Mucosa of gallbladder (tissue), 1 donor: Measurements from ENCODE around the gene MSI2. TPM values are rescaled to one million over a fixed set of nuclear protein-coding genes. Genes with fewer than 3 reads are reported as not detected.

Experiments used
- DNase-seq: peaks from one replicate; pipeline ENCODE4 v3.0.0-alpha.2; 2020; ENCODE audit warnings: low spot score
- total RNA-seq: library from RNA; stranded (reverse); gene quantifications from one replicate; pipeline ENCODE4 v1.2.1, GENCODE V29; 2021
- donor health status: DM: no; HTN: no; CAD: no.

Gene MSI2
- total RNA-seq, 1 donor from 2014 or later, result 133 TPM

GRCh38 chr17:57662041-57662440, 405.7 kb downstream of the MSI2 start:
- no peak for DNase-seq

GRCh38 chr17:57662644-57663308, 406.5 kb downstream of the MSI2 start:
- DNase-seq, result peak; percentile 96

GRCh38 chr17:57663326-57664070, 407.2 kb downstream of the MSI2 start:
- no peak for DNase-seq

- DNase-seq, result no peak
These were observed 408.8 kb downstream of the MSI2 start for GRCh38 chr17:57665128-57665527.

- DNase-seq, result no peak
These were observed 409.4 kb downstream of the MSI2 start for GRCh38 chr17:57665696-57666095.

- no peak for DNase-seq
These were observed 410.0 kb downstream of the MSI2 start for GRCh38 chr17:57666201-57666870.

- DNase-seq, result no peak
These were observed 410.6 kb downstream of the MSI2 start for GRCh38 chr17:57666946-57667345.

- no peak for DNase-seq
These were observed 411.2 kb downstream of the MSI2 start for GRCh38 chr17:57667461-57667923.

GRCh38 chr17:57668332-57668731, 412.0 kb downstream of the MSI2 start:
- DNase-seq, result no peak

- DNase-seq, result peak; percentile 6
These were observed 413.6 kb downstream of the MSI2 start for GRCh38 chr17:57669671-57670529.

GRCh38 chr17:57670769-57671569, 414.6 kb downstream of the MSI2 start:
- peak; percentile 6 for DNase-seq

GRCh38 chr17:57671667-57672632, 415.6 kb downstream of the MSI2 start:
- peak; percentile 64 for DNase-seq

GRCh38 chr17:57672971-57673370, 416.6 kb downstream of the MSI2 start:
- no peak for DNase-seq

- DNase-seq, result peak; percentile 7
These were observed 418.6 kb downstream of the MSI2 start for GRCh38 chr17:57674894-57675293.

- DNase-seq, result peak; percentile 5
These were observed 419.4 kb downstream of the MSI2 start for GRCh38 chr17:57675427-57676387.

- no peak for DNase-seq
These were observed 420.2 kb downstream of the MSI2 start for GRCh38 chr17:57676543-57676942.

GRCh38 chr17:57677301-57677700, 421.0 kb downstream of the MSI2 start:
- DNase-seq, result no peak

- no peak for DNase-seq
These were observed 421.5 kb downstream of the MSI2 start for GRCh38 chr17:57677858-57678257.
